Measurements from ENCODE around the gene RPL28.

- TF ChIP-seq ZFX (CRISPR knock-in tag; IDR thresholded peaks at IDR 0.05; ENCODE audit: low read depth) (no peak), USF2 (IDR thresholded peaks at IDR 0.05; ENCODE audit: low read depth, low read length) (no peak), USF2 (CRISPR knock-in tag; IDR thresholded peaks at IDR 0.05; ENCODE audit: borderline replicate concordance) (no peak), CTCF (CRISPR knock-in tag; IDR thresholded peaks at IDR 0.05) (no peak), NR3C1 (CRISPR knock-in tag; IDR thresholded peaks at IDR 0.05) (no peak), TAF1 (CRISPR knock-in tag; IDR thresholded peaks at IDR 0.05) (no peak), NFIC (IDR thresholded peaks at IDR 0.05; ENCODE audit: low read length) (no peak), ZBTB42 (CRISPR knock-in tag; IDR thresholded peaks at IDR 0.05) (no peak), POLR2A (IDR thresholded peaks at IDR 0.05; ENCODE audit: insufficient read depth in 1 of 2, low read depth in 2 of 2, low read length in 2 of 2) (no peak), ZNF274 (CRISPR knock-in tag; IDR thresholded peaks at IDR 0.05) (no peak), AFF4 (CRISPR knock-in tag; IDR thresholded peaks at IDR 0.05) (no peak), PRDM15 (CRISPR knock-in tag; IDR thresholded peaks at IDR 0.05) (no peak)
Observed at GRCh38 chr19:55346725-55347441, 38.8 kb upstream of the RPL28 start.

Measured in HepG2 (cell line).